ENCODE results near the gene WDR86.

Gene WDR86

GRCh38 chr7:151427705-151428377 lies 18.0 kb upstream of the WDR86 start:
- no peak for DNase-seq

GRCh38 chr7:151426904-151427704 lies 17.3 kb upstream of the WDR86 start:
- DNase-seq = no peak

- DNase-seq = no peak
These were observed 16.6 kb upstream of the WDR86 start for GRCh38 chr7:151426441-151426903.

- DNase-seq = no peak
These were observed 16.0 kb upstream of the WDR86 start for GRCh38 chr7:151425670-151426440.

GRCh38 chr7:151424799-151425198 lies 15.0 kb upstream of the WDR86 start:
- DNase-seq = no peak

- no peak for DNase-seq
These were observed 14.1 kb upstream of the WDR86 start for GRCh38 chr7:151423936-151424335.

GRCh38 chr7:151423226-151423625 lies 13.4 kb upstream of the WDR86 start:
- no peak for DNase-seq

GRCh38 chr7:151422212-151422611 lies 12.4 kb upstream of the WDR86 start:
- no peak for DNase-seq

GRCh38 chr7:151420144-151420543 lies 10.3 kb upstream of the WDR86 start:
- no peak for DNase-seq

GRCh38 chr7:151416941-151417315 lies 7.1 kb upstream of the WDR86 start:
- DNase-seq = no peak

GRCh38 chr7:151416112-151416940 lies 6.5 kb upstream of the WDR86 start:
- DNase-seq = no peak

- no peak for DNase-seq
These were observed 5.7 kb upstream of the WDR86 start for GRCh38 chr7:151415375-151416105.

- no peak for DNase-seq
These were observed 3.4 kb upstream of the WDR86 start for GRCh38 chr7:151413241-151413640.

- no peak for DNase-seq
These were observed 2.5 kb upstream of the WDR86 start for GRCh38 chr7:151412318-151412717.

GRCh38 chr7:151411551-151411950 lies 1.7 kb upstream of the WDR86 start:
- DNase-seq = no peak

- DNase-seq = no peak
These were observed 860 bp upstream of the WDR86 start for GRCh38 chr7:151410405-151411390.

- DNase-seq = peak; percentile 74
These were observed 785 bp downstream of the WDR86 start for GRCh38 chr7:151408839-151409666.

GRCh38 chr7:151408498-151408838 lies 1.4 kb downstream of the WDR86 start:
- peak; percentile 23 for DNase-seq

- DNase-seq = no peak
These were observed 2.8 kb downstream of the WDR86 start for GRCh38 chr7:151406886-151407583.

Data from activated CD4-positive, alpha-beta T cell treated with anti-CD3 and anti-CD28 coated beads, Interleukin-2, amount 50 U/mL, for 1 hour (primary cell).